Inferior parietal cortex (tissue), 1 donor: ENCODE measurements around the gene PICALM.
"Not testable (repeated sequence)": the region's sequence is repeated elsewhere in the genome, so short reads cannot be mapped to it uniquely, and the experiment has no call there.

ENCODE experiments used
- DNase-seq: peaks from one replicate; pipeline ENCODE4 v3.0.0-alpha.2; 2016; ENCODE audit errors: extremely low spot score

The PICALM gene

GRCh38 chr11:85939099-85940015 lies 129.5 kb downstream of the PICALM start:
- DNase-seq = no peak

GRCh38 chr11:85937835-85938234 lies 131.0 kb downstream of the PICALM start:
- no peak for DNase-seq

GRCh38 chr11:85935751-85936150 lies 133.1 kb downstream of the PICALM start:
- no peak for DNase-seq

- DNase-seq = no peak
Measured at GRCh38 chr11:85934596-85935169, 134.2 kb downstream of the PICALM start.

GRCh38 chr11:85930879-85931366 lies 138.0 kb downstream of the PICALM start:
- DNase-seq = no peak

GRCh38 chr11:85926653-85927214 lies 142.2 kb downstream of the PICALM start:
- DNase-seq = not testable (repeated sequence)

- DNase-seq = no peak
Measured at GRCh38 chr11:85923455-85923854, 145.4 kb downstream of the PICALM start.

- no peak for DNase-seq
Measured at GRCh38 chr11:85922367-85922766, 146.5 kb downstream of the PICALM start.

- DNase-seq = no peak
Measured at GRCh38 chr11:85918910-85919794, 149.7 kb downstream of the PICALM start.

- no peak for DNase-seq
Measured at GRCh38 chr11:85914425-85914824, 154.5 kb downstream of the PICALM start.

- DNase-seq = no peak
Measured at GRCh38 chr11:85913513-85913912, 155.4 kb downstream of the PICALM start.

GRCh38 chr11:85912414-85912813 lies 156.5 kb downstream of the PICALM start:
- no peak for DNase-seq
